Peyer's patch (tissue), 4 donors: ENCODE data around the gene MSL3. TPM values are rescaled to one million over a fixed set of nuclear protein-coding genes. Genes with fewer than 3 reads are reported as not detected.

Experiments used
- DNase-seq, 3 donors: peaks; one replicate each; pipeline ENCODE4 v3.0.0-alpha.2; 2017 to 2019
- H3K27ac ChIP-seq, 4 donors: fragments of 200-600 bp; sonication (generic); one replicate each; pipeline ENCODE4 v1.5.1; 2016 to 2019
- H3K27me3 ChIP-seq, 2 donors: fragments of 200-600 bp; sonication (generic); one replicate each; pipeline ENCODE4 v1.5.1; 2019
- H3K36me3 ChIP-seq, 3 donors: fragments of 200-600 bp; sonication (generic); one replicate each; pipeline ENCODE4 v1.5.1; 2016 to 2019
- H3K4me1 ChIP-seq, 4 donors: fragments of 200-600 bp; sonication (generic); one replicate each; pipeline ENCODE4 v1.5.1; 2016 to 2019
- H3K4me3 ChIP-seq, 4 donors: fragments of 200-600 bp; sonication (generic); 1 replicate in 3 of 4; 2 replicates in 1 of 4; pipeline ENCODE4 v1.5.1; 2016 to 2019; ENCODE audit warnings: mild to moderate bottlenecking in 1 of 4
- H3K9me3 ChIP-seq, 4 donors: fragments of 200-600 bp; sonication (generic); one replicate each; pipeline ENCODE4 v1.5.1; 2016 to 2019; ENCODE audit warnings: mild to moderate bottlenecking in 1 of 4
- CTCF ChIP-seq, 6 experiments: fragments of 450-650 bp in 4 of 6; fragments of 200-600 bp in 2 of 6; sonication (generic) in 1 of 6; IDR thresholded peaks; one replicate each; pipeline ENCODE4 v1.5.1; 2017 to 2019; ENCODE audit warnings: antibody characterized with exemption in 6 of 6, mild to moderate bottlenecking in 3 of 6, moderate library complexity in 1 of 6
- POLR2A ChIP-seq, 2 donors: fragments of 450-650 bp; IDR thresholded peaks; one replicate each; pipeline ENCODE4 v1.5.1; 2017; ENCODE audit warnings: antibody characterized with exemption in 2 of 2, mild to moderate bottlenecking in 2 of 2, moderate library complexity in 2 of 2
- total RNA-seq, 4 donors: library from RNA; depleted of rRNA; stranded (reverse); fragments of >200 nt; gene quantifications; one replicate each; pipeline ENCODE4 v1.1.0, GENCODE V29; 2016

Gene MSL3
- total RNA-seq, 4 donors from 2014 or later: 22.5 to 72.6 (median 29.0) TPM

GRCh38 chrX:11733614-11734013 lies 24.4 kb upstream of the MSL3 start:
- TF ChIP-seq CTCF (IDR thresholded peaks at IDR 0.05) (no peak), POLR2A (IDR thresholded peaks at IDR 0.05) (no peak)
- no peaks in the 10 kb centered on the region for H3K9me3 ChIP-seq
- H3K36me3 ChIP-seq: no peaks in the 10 kb centered on the region
- H3K4me1 ChIP-seq: no peaks in the 10 kb centered on the region
- no peaks in the 10 kb centered on the region for H3K27me3 ChIP-seq
- no peak for DNase-seq
- no peak overlapping the region for H3K27ac ChIP-seq
- no peak overlapping the region for H3K4me3 ChIP-seq

- H3K4me1 ChIP-seq: no peaks in the 10 kb centered on the region
- no peak overlapping the region for H3K4me3 ChIP-seq
- no peak for TF ChIP-seq POLR2A (IDR thresholded peaks at IDR 0.05)
- no peak for TF ChIP-seq CTCF (IDR thresholded peaks at IDR 0.05)
- DNase-seq: no peak
- no peaks in the 10 kb centered on the region for H3K27me3 ChIP-seq
- H3K9me3 ChIP-seq: no peaks in the 10 kb centered on the region
- no peak overlapping the region for H3K27ac ChIP-seq
- H3K36me3 ChIP-seq: no peaks in the 10 kb centered on the region
Observed at GRCh38 chrX:11739776-11740175, 18.3 kb upstream of the MSL3 start.

- TF ChIP-seq CTCF (IDR thresholded peaks at IDR 0.05): no peak
- TF ChIP-seq POLR2A (IDR thresholded peaks at IDR 0.05): no peak
- H3K4me1 ChIP-seq: no peaks in the 10 kb centered on the region
- no peak for DNase-seq
- no peaks in the 10 kb centered on the region for H3K9me3 ChIP-seq
- H3K27ac ChIP-seq: no peak overlapping the region
- no peaks in the 10 kb centered on the region for H3K27me3 ChIP-seq
- H3K36me3 ChIP-seq: no peaks in the 10 kb centered on the region
- no peak overlapping the region for H3K4me3 ChIP-seq
Observed at GRCh38 chrX:11740794-11741193, 17.2 kb upstream of the MSL3 start.

- no peaks in the 10 kb centered on the region for H3K4me1 ChIP-seq
- TF ChIP-seq POLR2A (IDR thresholded peaks at IDR 0.05): no peak
- TF ChIP-seq CTCF (IDR thresholded peaks at IDR 0.05): no peak
- H3K4me3 ChIP-seq: no peak overlapping the region
- H3K9me3 ChIP-seq: no peaks in the 10 kb centered on the region
- no peak overlapping the region for H3K27ac ChIP-seq
- DNase-seq: no peak
- H3K27me3 ChIP-seq: no peaks in the 10 kb centered on the region
- no peaks in the 10 kb centered on the region for H3K36me3 ChIP-seq
Observed at GRCh38 chrX:11741574-11741973, 16.5 kb upstream of the MSL3 start.

- no peak for TF ChIP-seq CTCF (IDR thresholded peaks at IDR 0.05)
- TF ChIP-seq POLR2A (IDR thresholded peaks at IDR 0.05): no peak
- H3K36me3 ChIP-seq: no peaks in the 10 kb centered on the region
- no peak for DNase-seq
- H3K27ac ChIP-seq: no peak overlapping the region
- H3K4me3 ChIP-seq: no peak overlapping the region
- no peaks in the 10 kb centered on the region for H3K4me1 ChIP-seq
- H3K27me3 ChIP-seq: no peaks in the 10 kb centered on the region
- no peaks in the 10 kb centered on the region for H3K9me3 ChIP-seq
Observed at GRCh38 chrX:11745881-11746280, 12.2 kb upstream of the MSL3 start.

- no peak for DNase-seq
- Histone ChIP-seq H3K4me1 (no peaks in the 10 kb centered on the region), H3K9me3 (no peaks in the 10 kb centered on the region), H3K27ac (no peak overlapping the region), H3K4me3 (no peak overlapping the region), H3K36me3 (no peaks in the 10 kb centered on the region), H3K27me3 (no peaks in the 10 kb centered on the region)
- no peak for TF ChIP-seq POLR2A (IDR thresholded peaks at IDR 0.05)
- no peak for TF ChIP-seq CTCF (IDR thresholded peaks at IDR 0.05)
Observed at GRCh38 chrX:11750046-11750445, 8.0 kb upstream of the MSL3 start.
